Esophagus squamous epithelium (tissue), 4 donors: ENCODE results near the gene ATP23.

Experiments
- CTCF ChIP-seq, 6 experiments: fragments of 450-650 bp in 4 of 6; fragments of 200-600 bp in 2 of 6; sonication (generic) in 2 of 6; IDR thresholded peaks; one replicate each; pipeline ENCODE4 v1.5.1; 2016 to 2019; ENCODE audit warnings: antibody characterized with exemption in 6 of 6, mild to moderate bottlenecking in 4 of 6, moderate library complexity in 4 of 6
- POLR2A ChIP-seq, 4 donors: fragments of 450-650 bp; IDR thresholded peaks; one replicate each; pipeline ENCODE4 v1.6.1; 2017; ENCODE audit warnings: antibody characterized with exemption in 4 of 4, mild to moderate bottlenecking in 4 of 4, moderate library complexity in 3 of 4

DNA sequence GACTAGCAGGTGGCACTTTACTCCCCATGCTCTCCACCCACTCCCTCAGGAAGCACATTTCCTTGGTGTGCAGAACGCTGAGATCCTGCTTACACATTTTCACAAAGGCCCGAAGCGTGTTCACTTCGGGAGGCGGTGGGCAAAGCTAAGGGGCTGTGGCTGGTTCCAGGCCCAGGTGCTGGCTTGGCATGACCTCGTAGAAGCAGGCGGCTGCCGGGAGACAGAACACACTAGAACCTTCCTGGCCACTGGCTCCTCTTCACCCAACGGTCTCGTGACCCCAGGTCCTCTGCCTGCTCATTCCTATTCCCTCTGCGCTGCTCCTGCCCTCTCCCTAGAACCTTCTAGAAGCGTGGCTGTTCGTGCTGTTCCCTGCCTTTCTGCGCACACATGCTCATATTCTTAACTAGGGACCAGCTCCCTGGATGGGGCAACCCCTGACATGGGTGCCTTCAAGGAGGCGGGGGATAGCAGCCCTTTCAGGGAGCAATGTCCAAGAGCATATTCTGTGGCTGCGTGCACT lies 43.3 kb downstream of the ATP23 start:
- TF ChIP-seq POLR2A (IDR thresholded peaks at IDR 0.05) (no peak), CTCF (IDR thresholded peaks at IDR 0.05) (no peak)
